ENCODE results near the gene PIK3CB. TPM values are rescaled to one million over a fixed set of nuclear protein-coding genes. Genes with fewer than 3 reads are reported as not detected.
"Not testable (repeated sequence)": the region's sequence is repeated elsewhere in the genome, so short reads cannot be mapped to it uniquely, and the experiment has no call there.

PIK3CB gene
- total RNA-seq, 1 donor from 2014 or later: 77.6 TPM

- not testable (repeated sequence) for DNase-seq (ENCODE audit: low read depth)
Observed at GRCh38 chr3:138846824-138847223, 12.1 kb upstream of the PIK3CB start.

- DNase-seq (ENCODE audit: low read depth): peak; percentile 85
Observed at GRCh38 chr3:138846262-138846791, 11.6 kb upstream of the PIK3CB start.

- peak; percentile 87 for DNase-seq (ENCODE audit: low read depth)
Observed at GRCh38 chr3:138845771-138846173, 11.0 kb upstream of the PIK3CB start.

GRCh38 chr3:138845181-138845601 is 10.5 kb upstream of the PIK3CB start:
- peak; percentile 49 for DNase-seq (ENCODE audit: low read depth)

- DNase-seq (ENCODE audit: low read depth): no peak
Observed at GRCh38 chr3:138842483-138843188, 7.9 kb upstream of the PIK3CB start.

- not testable (repeated sequence) for DNase-seq (ENCODE audit: low read depth)
Observed at GRCh38 chr3:138838385-138838784, 3.7 kb upstream of the PIK3CB start.

- not testable (repeated sequence) for DNase-seq (ENCODE audit: low read depth)
Observed at GRCh38 chr3:138835846-138836245, 1.1 kb upstream of the PIK3CB start.

- DNase-seq (ENCODE audit: low read depth): peak; percentile 8
Observed at GRCh38 chr3:138835397-138835757, 649 bp upstream of the PIK3CB start.

GRCh38 chr3:138833899-138834595 is 681 bp downstream of the PIK3CB start:
- peak; percentile 17 for DNase-seq (ENCODE audit: low read depth)

- not testable (repeated sequence) for DNase-seq (ENCODE audit: low read depth)
Observed at GRCh38 chr3:138832473-138833057, 2.2 kb downstream of the PIK3CB start.

GRCh38 chr3:138829886-138830510 is 4.7 kb downstream of the PIK3CB start:
- no peak for DNase-seq (ENCODE audit: low read depth)

GRCh38 chr3:138829097-138829496 is 5.6 kb downstream of the PIK3CB start:
- no peak for DNase-seq (ENCODE audit: low read depth)

GRCh38 chr3:138827222-138827621 is 7.5 kb downstream of the PIK3CB start:
- no peak for DNase-seq (ENCODE audit: low read depth)

GRCh38 chr3:138825336-138825735 is 9.4 kb downstream of the PIK3CB start:
- no peak for DNase-seq (ENCODE audit: low read depth)

- DNase-seq (ENCODE audit: low read depth): peak; percentile 46
Observed at GRCh38 chr3:138824114-138824506, 10.6 kb downstream of the PIK3CB start.

- peak; percentile 14 for DNase-seq (ENCODE audit: low read depth)
Observed at GRCh38 chr3:138820379-138820778, 14.3 kb downstream of the PIK3CB start.

- DNase-seq (ENCODE audit: low read depth): peak; percentile 16
Observed at GRCh38 chr3:138818185-138818860, 16.4 kb downstream of the PIK3CB start.

- peak; percentile 13 for DNase-seq (ENCODE audit: low read depth)
Observed at GRCh38 chr3:138817695-138818094, 17.0 kb downstream of the PIK3CB start.

GRCh38 chr3:138812806-138813205 is 21.9 kb downstream of the PIK3CB start:
- no peak for DNase-seq (ENCODE audit: low read depth)

- peak; percentile 48 for DNase-seq (ENCODE audit: low read depth)
Observed at GRCh38 chr3:138809500-138810256, 25.1 kb downstream of the PIK3CB start.
